H1 (cell line): ENCODE measurements around the gene RBFOX1. TPM values are rescaled to one million over a fixed set of nuclear protein-coding genes. Genes with fewer than 3 reads are reported as not detected.

ENCODE experiments used
- CTCF ChIA-PET: fragments of 300-600 bp; sonication (Branson Sonifier 250); formaldehyde crosslinking; loops from one replicate; lab custom pipeline; 2021; ENCODE audit not compliant: partially characterized antibody; lab: Charles Lee
- POLR2A ChIA-PET: fragments of 300-600 bp; sonication (Branson Sonifier 250); formaldehyde crosslinking; loops from one replicate; lab custom pipeline; 2021; ENCODE audit warnings: inconsistent platforms; ENCODE audit not compliant: partially characterized antibody; lab: Charles Lee
- DNase-seq, 2 experiments: peaks; one replicate each; pipeline versions ENCODE4 v3.0.0 to v3.0.0-alpha.2; 2010 to 2022; ENCODE audit warnings: low spot score in 2 of 2, low read depth in 1 of 2, mixed read lengths in 1 of 2
- FAIRE-seq: peaks from 2 replicates; lab custom pipeline; 2011; peaks lifted over from hg19 to GRCh38; lab: Jason Lieb, UNC
- H2AFZ ChIP-seq: 2 replicates; pipeline ENCODE4 v1.8.1; 2012; ENCODE audit warnings: low read length, inconsistent platforms
- H2AK5ac ChIP-seq: 2 replicates; pipeline ENCODE4 v1.6.1; 2013; ENCODE audit warnings: low read depth, low read length
- H2BK120ac ChIP-seq: replicated peaks from 2 replicates; pipeline ENCODE3; 2013; ENCODE audit warnings: low read depth, low read length, inconsistent platforms
- H2BK12ac ChIP-seq: 2 replicates; pipeline ENCODE4 v1.6.1; 2013; ENCODE audit warnings: low read depth, low read length
- H2BK15ac ChIP-seq: 2 replicates; pipeline ENCODE4 v1.6.1; 2013; ENCODE audit warnings: low read length
- H2BK20ac ChIP-seq: 2 replicates; pipeline ENCODE4 v1.6.1; 2013; ENCODE audit warnings: low read length
- H2BK5ac ChIP-seq: 2 replicates; pipeline ENCODE4 v1.6.1; 2013; ENCODE audit warnings: low read depth, low read length
- H3K14ac ChIP-seq: 2 replicates; pipeline ENCODE4 v1.6.1; 2013; ENCODE audit warnings: inconsistent platforms; ENCODE audit not compliant: insufficient read length
- H3K18ac ChIP-seq: 2 replicates; pipeline ENCODE4 v1.6.1; 2013; ENCODE audit warnings: low read length; ENCODE audit errors: extremely low read depth
- H3K23ac ChIP-seq: 2 replicates; pipeline ENCODE4 v1.6.1; 2013; ENCODE audit warnings: inconsistent platforms; ENCODE audit not compliant: insufficient read length
- H3K23me2 ChIP-seq: 2 replicates; pipeline ENCODE4 v1.6.1; 2013; ENCODE audit warnings: low read depth, low read length
- H3K27ac ChIP-seq: 2 replicates; pipeline ENCODE4 v1.6.1; 2011; ENCODE audit warnings: low read depth, low read length, inconsistent platforms
- H3K27me3 ChIP-seq, 4 experiments: replicated peaks in 1 of 4; 1 replicate in 1 of 4; 2 replicates in 3 of 4; pipeline versions ENCODE4 v1.6.1 to v1.8.1; 2011 to 2013; ENCODE audit warnings: low read length in 3 of 4, mild to moderate bottlenecking in 3 of 4, inconsistent platforms in 2 of 4, mixed read lengths in 2 of 4, moderate library complexity in 1 of 4; ENCODE audit not compliant: control insufficient read depth in 3 of 4, insufficient read depth in 3 of 4; ENCODE audit errors: extremely low read depth in 1 of 4
- H3K36me3 ChIP-seq, 4 experiments: 2 replicates each; pipeline versions ENCODE4 v1.6.1 to v1.8.1; 2011 to 2013; ENCODE audit warnings: mild to moderate bottlenecking in 4 of 4, low read length in 3 of 4, moderate library complexity in 2 of 4, control low read depth in 1 of 4, inconsistent platforms in 1 of 4; ENCODE audit not compliant: insufficient read depth in 4 of 4, control insufficient read depth in 2 of 4
- H3K4ac ChIP-seq: replicated peaks from 2 replicates; pipeline ENCODE3; 2013; ENCODE audit warnings: low read length, low read depth, mixed read lengths, inconsistent platforms; ENCODE audit not compliant: insufficient read length
- H3K4me1 ChIP-seq, 4 experiments: replicated peaks in 1 of 4; 1 replicate in 1 of 4; 2 replicates in 3 of 4; pipeline versions ENCODE4 v1.6.1 to v1.8.1; 2011 to 2013; ENCODE audit warnings: low read length in 3 of 4, inconsistent platforms in 2 of 4, mixed read lengths in 1 of 4; ENCODE audit not compliant: insufficient read depth in 4 of 4, control insufficient read depth in 3 of 4
- H3K4me2 ChIP-seq, 2 experiments: 2 replicates each; pipeline versions ENCODE4 v1.6.1 to v1.8.1; 2011 to 2013; ENCODE audit warnings: low read depth in 2 of 2, low read length in 2 of 2, control low read depth in 1 of 2, inconsistent platforms in 1 of 2, mild to moderate bottlenecking in 1 of 2; ENCODE audit not compliant: insufficient read depth in 1 of 2
- H3K4me3 ChIP-seq, 4 experiments: fragments of 200-600, 300-600 bp in 1 of 4; sonication (generic), shearing (Covaris generic), sonication (Bioruptor Twin) in 1 of 4; 2 replicates each; pipeline versions ENCODE4 v1.5.1 to v1.8.1; 2011 to 2016; ENCODE audit warnings: low read length in 4 of 4, low read depth in 3 of 4, control low read depth in 2 of 4, inconsistent platforms in 2 of 4, mild to moderate bottlenecking in 2 of 4, mixed read lengths in 1 of 4, moderate library complexity in 1 of 4; ENCODE audit not compliant: insufficient read depth in 2 of 4; ENCODE audit errors: extremely low read depth in 1 of 4
- H3K56ac ChIP-seq: replicated peaks from 2 replicates; pipeline ENCODE3; 2013; ENCODE audit warnings: low read depth, mild to moderate bottlenecking, mixed read lengths, low read length, inconsistent platforms; ENCODE audit not compliant: insufficient read length
- H3K79me1 ChIP-seq: 2 replicates; pipeline ENCODE4 v1.6.1; 2013; ENCODE audit warnings: low read depth, low read length, control low read depth
- H3K79me2 ChIP-seq, 2 experiments: 2 replicates each; pipeline versions ENCODE4 v1.6.1 to v1.8.1; 2012 to 2013; ENCODE audit warnings: low read length in 2 of 2, mild to moderate bottlenecking in 2 of 2, inconsistent platforms in 1 of 2; ENCODE audit not compliant: insufficient read depth in 2 of 2, control insufficient read depth in 1 of 2
- H3K9ac ChIP-seq, 4 experiments: replicated peaks in 1 of 4; 1 replicate in 1 of 4; 2 replicates in 3 of 4; pipeline versions ENCODE4 v1.6.1 to v1.8.1; 2011 to 2013; ENCODE audit warnings: low read depth in 3 of 4, low read length in 3 of 4, control low read depth in 2 of 4, mild to moderate bottlenecking in 2 of 4, moderate library complexity in 2 of 4, inconsistent platforms in 1 of 4; ENCODE audit errors: extremely low read depth in 1 of 4
- H3K9me3 ChIP-seq, 2 experiments: 2 replicates each; pipeline versions ENCODE4 v1.6.1 to v1.8.1; 2012 to 2013; ENCODE audit warnings: mild to moderate bottlenecking in 2 of 2, moderate library complexity in 2 of 2, control low read depth in 1 of 2, inconsistent platforms in 1 of 2, low read depth in 1 of 2, low read length in 1 of 2, mixed read lengths in 1 of 2; ENCODE audit not compliant: insufficient read depth in 2 of 2
- H4K20me1 ChIP-seq, 2 experiments: replicated peaks in 1 of 2; 2 replicates each; pipeline versions ENCODE3 to v1.8.1; 2011 to 2013; ENCODE audit warnings: inconsistent platforms in 2 of 2, low read length in 2 of 2, mild to moderate bottlenecking in 1 of 2; ENCODE audit not compliant: insufficient read depth in 2 of 2, control insufficient read depth in 1 of 2
- H4K5ac ChIP-seq: 2 replicates; pipeline ENCODE4 v1.6.1; 2013; ENCODE audit warnings: low read length, low read depth, mixed read lengths, inconsistent platforms; ENCODE audit not compliant: insufficient read length
- H4K8ac ChIP-seq: 2 replicates; pipeline ENCODE4 v1.8.0; 2013; ENCODE audit warnings: mild to moderate bottlenecking, moderate library complexity, low read length, inconsistent platforms; ENCODE audit not compliant: insufficient read depth; ENCODE audit errors: extremely low read depth
- H4K91ac ChIP-seq: replicated peaks from 2 replicates; pipeline ENCODE3; 2013; ENCODE audit warnings: low read length, mixed read lengths, inconsistent platforms; ENCODE audit not compliant: insufficient read length
- BCL11A ChIP-seq, 2 experiments: IDR thresholded peaks; one replicate each; pipeline ENCODE4 v1.6.1; 2011; ENCODE audit warnings: low read depth in 2 of 2, low read length in 2 of 2, mild to moderate bottlenecking in 2 of 2
- CTCF ChIP-seq, 3 experiments: IDR thresholded peaks; 1 replicate in 2 of 3; 2 replicates in 1 of 3; pipeline versions ENCODE4 v1.5.1 to v1.6.1; 2011; ENCODE audit warnings: low read length in 3 of 3, mild to moderate bottlenecking in 3 of 3, inconsistent platforms in 2 of 3, low read depth in 1 of 3, moderate library complexity in 1 of 3; ENCODE audit not compliant: insufficient read depth in 1 of 3; ENCODE audit errors: control extremely low read depth in 1 of 3
- EGR1 ChIP-seq: IDR thresholded peaks from 2 replicates; pipeline ENCODE4 v1.6.1; 2011; ENCODE audit warnings: low read depth, low read length, borderline replicate concordance
- GABPA ChIP-seq: IDR thresholded peaks from 2 replicates; pipeline ENCODE4 v1.6.1; 2011; ENCODE audit warnings: mild to moderate bottlenecking, low read length, moderate library complexity, borderline replicate concordance; ENCODE audit not compliant: insufficient read depth
- MAFK ChIP-seq: IDR thresholded peaks from 2 replicates; pipeline ENCODE4 v1.6.1; 2012; ENCODE audit warnings: low read depth, mild to moderate bottlenecking, improper control_type of control experiment, low read length
- SIN3A ChIP-seq, 2 experiments: IDR thresholded peaks in 1 of 2; conservative IDR thresholded peaks in 1 of 2; 2 replicates each; pipeline ENCODE4 v1.6.1; 2011 to 2012; ENCODE audit warnings: low read length in 2 of 2, improper control_type of control experiment in 1 of 2, low read depth in 1 of 2, mild to moderate bottlenecking in 1 of 2
- TCF12 ChIP-seq: IDR thresholded peaks from 2 replicates; pipeline ENCODE4 v1.6.1; 2011; ENCODE audit warnings: low read depth, mild to moderate bottlenecking, low read length
- WGBS, 2 experiments: shearing (Covaris generic) in 1 of 2; methylation state at CpG; one replicate each; pipeline versions ENCODE4 v1.1.6 to v1.1.7; 2013 to 2015; ENCODE audit warnings: low lambda C conversion rate in 2 of 2, mixed read lengths in 2 of 2, inconsistent platforms in 1 of 2, low coverage in 1 of 2, missing lambda C conversion rate in 1 of 2; ENCODE audit not compliant: insufficient replicate concordance in 2 of 2, insufficient coverage in 1 of 2, insufficient read length in 1 of 2; ENCODE audit errors: extremely low coverage in 1 of 2, missing lambda C conversion rate in 1 of 2; 5-methylcytosine and 5-hydroxymethylcytosine counted together
- polyA plus RNA-seq, 7 experiments: library from polyadenylated mRNA; depleted of rRNA in 3 of 7; stranded (reverse) in 5 of 7; unstranded in 2 of 7; fragments of >200 nt in 5 of 7; fragments of 200-250 nt in 2 of 7; gene quantifications; 1 replicate in 5 of 7; 2 replicates in 1 of 7; 4 replicates in 1 of 7; pipeline versions ENCODE4 v1.2.1 to v1.2.3, GENCODE V29; 2011 to 2013; ENCODE audit warnings: missing spikeins in 2 of 7, mixed read lengths in 2 of 7
- total RNA-seq: library from RNA; stranded (reverse); fragmentation: NEBNext Ultra II Directional; extraction: Animal tissue kit (Norgen Biotek cat#: 25700); gene quantifications from 2 replicates; pipeline ENCODE4 v1.2.1, GENCODE V29; 2021

RBFOX1 gene
- total and polyA plus RNA-seq, 2 of the 8 experiments (the other 6 are each of a cell fraction or from before 2014, with no cell fraction given), result 1.7 to 2.8 TPM

- no peak overlapping the region for H3K4me3 ChIP-seq
- H3K14ac ChIP-seq, result no peak overlapping the region
- H4K91ac ChIP-seq, result no peak overlapping the region
- H4K20me1 ChIP-seq, result no peaks in the 10 kb centered on the region
- 80% methylated on average over 4 of the region's 4 CpGs; no CpG with 5 or more reads in 1 of the 2 experiments for WGBS, 2 experiments
- no peak overlapping the region for H3K4me2 ChIP-seq
- no peaks in the 10 kb centered on the region for H3K23me2 ChIP-seq
- FAIRE-seq (no peak), DNase-seq (no peak)
- no peak overlapping the region for H2BK120ac ChIP-seq
- H3K79me1 ChIP-seq, result no peaks in the 10 kb centered on the region
- no peak overlapping the region for H3K18ac ChIP-seq
- no peak overlapping the region for H4K5ac ChIP-seq
- ChIA-PET POLR2A (no interaction called here), CTCF (no interaction called here)
- H2AK5ac ChIP-seq, result no peak overlapping the region
- H3K4me1 ChIP-seq, result peaks cover 3 to 22% (median 15%) of the 10 kb centered on the region in 4 experiments
- no peak overlapping the region for H3K23ac ChIP-seq
- H4K8ac ChIP-seq, result no peak overlapping the region
- no peak overlapping the region for H2BK12ac ChIP-seq
- H2BK20ac ChIP-seq, result no peak overlapping the region
- H3K9ac ChIP-seq, result no peak overlapping the region
- H3K27me3 ChIP-seq, result no peaks in the 10 kb centered on the region
- H2BK15ac ChIP-seq, result no peak overlapping the region
- H3K4ac ChIP-seq, result no peak overlapping the region
- no peaks in the 10 kb centered on the region for H3K9me3 ChIP-seq
- H3K27ac ChIP-seq, result no peak overlapping the region
- H3K79me2 ChIP-seq, result no peaks in the 10 kb centered on the region
- H2AFZ ChIP-seq, result no peak overlapping the region
- H3K56ac ChIP-seq, result no peak overlapping the region
- TF ChIP-seq EGR1 (no peak), SIN3A (conservative IDR thresholded peaks at IDR 0.05 in 1 of 2, IDR thresholded peaks at IDR 0.05 in 1 of 2; ENCODE audit: low read depth in 1 of 2, low read length in 2 of 2) (no peak), BCL11A (IDR thresholded peaks at IDR 0.05; ENCODE audit: low read depth in 2 of 2, low read length in 2 of 2) (no peak), MAFK (peak; percentile 24; the same call in 1 of the 2 replicates), GABPA (no peak), TCF12 (no peak), CTCF (IDR thresholded peaks at IDR 0.05; ENCODE audit: control extremely low read depth in 1 of 3, insufficient read depth in 1 of 3, low read depth in 1 of 3, low read length in 3 of 3) (no peak)
- no peak overlapping the region for H2BK5ac ChIP-seq
- H3K36me3 ChIP-seq, result no peaks in the 10 kb centered on the region
Observed at GRCh38 chr16:7443142-7443541, 110.5 kb downstream of the RBFOX1 start.
